GM06990 (cell line): ENCODE data around the gene PRKACB.
"Not testable (repeated sequence)": the region's sequence is repeated elsewhere in the genome, so short reads cannot be mapped to it uniquely, and the experiment has no call there.

Experiments
- DNase-seq: peaks from one replicate; pipeline ENCODE4 v3.0.0-alpha.2; 2011; ENCODE audit not compliant: insufficient read length; ENCODE audit errors: extremely low read depth
- H3K27me3 ChIP-seq: replicated peaks from 2 replicates; pipeline ENCODE4 v1.6.0; 2011; ENCODE audit warnings: low read length; ENCODE audit not compliant: control insufficient read depth, insufficient read depth
- H3K36me3 ChIP-seq: 2 replicates; pipeline ENCODE4 v1.5.1; 2011; ENCODE audit warnings: low read length; ENCODE audit not compliant: control insufficient read depth, insufficient read depth
- H3K4me3 ChIP-seq: replicated peaks from 2 replicates; pipeline ENCODE4 v1.5.1; 2011; ENCODE audit warnings: low read depth, mild to moderate bottlenecking, control low read depth, low read length
- CTCF ChIP-seq: IDR thresholded peaks from 2 replicates; pipeline ENCODE4 v1.5.1; 2011; ENCODE audit warnings: low read length, control low read depth, mild to moderate bottlenecking, inconsistent platforms; ENCODE audit not compliant: insufficient read depth, poor library complexity, severe bottlenecking

The PRKACB gene

DNA sequence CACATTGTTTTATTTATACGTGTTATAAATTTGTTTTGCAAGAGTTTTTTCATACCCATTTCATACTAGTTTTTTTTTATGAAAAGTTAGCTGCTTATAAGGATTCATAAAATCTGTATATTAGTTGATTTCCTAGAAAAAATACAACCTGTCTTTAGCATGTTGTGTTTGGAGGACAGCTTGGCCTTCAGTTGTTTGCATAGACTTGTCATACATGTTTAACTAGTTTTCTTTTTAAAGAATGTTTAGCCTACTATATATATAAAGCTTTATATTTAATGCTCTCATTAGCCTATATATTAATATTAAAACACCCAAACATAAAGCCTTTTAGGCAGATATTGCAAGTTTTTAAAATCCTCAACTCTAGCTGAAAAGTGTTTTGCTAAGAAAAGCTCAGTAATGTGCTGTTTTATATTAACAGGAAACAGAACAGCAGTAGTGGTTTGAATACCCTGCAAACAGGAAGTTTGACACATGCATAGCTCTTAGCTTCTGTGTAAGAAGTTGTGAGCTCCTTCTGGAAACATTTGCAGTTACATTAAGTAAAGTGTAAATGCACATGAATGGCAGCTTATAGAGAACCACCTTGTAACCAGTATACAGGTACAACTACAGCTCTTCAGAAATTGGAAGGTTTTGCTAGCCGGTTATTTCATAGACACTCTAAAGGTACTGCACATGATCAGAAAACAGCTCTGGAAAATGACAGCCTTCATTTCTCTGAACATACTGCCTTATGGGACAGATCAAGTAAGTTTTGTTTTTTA lies at the start of gene PRKACB:
Gene PRKACB, plus strand, starts transcription at position 476 of the 770 bp plus-strand sequence. Its CDS starts 91 bp downstream, at position 567.
- DNase-seq: no peak
- Histone ChIP-seq H3K4me3 (peak within 1 kb of the TSS; percentile 10; the same call in 1 of the 2 replicates), H3K36me3 (no peaks in the 10 kb centered on the region), H3K27me3 (no peaks in the 10 kb centered on the region)
- TF ChIP-seq CTCF: no peak

- H3K4me3 ChIP-seq: no peak overlapping the region
- no peaks in the 10 kb centered on the region for H3K27me3 ChIP-seq
- no peak for DNase-seq
- TF ChIP-seq CTCF: no peak
- H3K36me3 ChIP-seq: no peaks in the 10 kb centered on the region
Measured at GRCh38 chr1:84095308-84095707, 48.8 kb upstream of the PRKACB start.

GRCh38 chr1:84096176-84096575 lies 47.9 kb upstream of the PRKACB start:
- DNase-seq: no peak
- Histone ChIP-seq H3K36me3 (no peaks in the 10 kb centered on the region), H3K4me3 (no peak overlapping the region), H3K27me3 (no peaks in the 10 kb centered on the region)
- TF ChIP-seq CTCF: no peak

DNA sequence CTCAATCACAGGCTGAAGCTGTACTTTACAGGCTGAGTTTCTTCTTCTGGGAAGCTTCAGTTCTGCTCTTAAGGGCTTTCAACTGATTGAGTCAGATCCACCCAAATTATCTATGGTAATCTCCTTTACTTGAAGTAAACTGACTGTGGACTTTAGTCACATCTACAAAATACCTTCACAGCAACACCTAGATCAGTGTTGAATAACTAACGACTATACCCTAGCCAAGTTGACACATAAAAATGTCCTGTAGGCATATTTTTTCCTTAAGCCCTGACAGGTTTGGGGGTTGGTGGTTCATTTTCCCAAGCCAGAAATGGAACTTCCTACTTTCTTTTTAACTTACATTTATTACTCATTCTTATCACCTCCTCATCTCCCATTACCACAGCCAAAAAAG lies 42.9 kb upstream of the PRKACB start:
- TF ChIP-seq CTCF: no peak
- Histone ChIP-seq H3K4me3 (no peak overlapping the region), H3K36me3 (no peaks in the 10 kb centered on the region), H3K27me3 (no peaks in the 10 kb centered on the region)
- no peak for DNase-seq

DNA sequence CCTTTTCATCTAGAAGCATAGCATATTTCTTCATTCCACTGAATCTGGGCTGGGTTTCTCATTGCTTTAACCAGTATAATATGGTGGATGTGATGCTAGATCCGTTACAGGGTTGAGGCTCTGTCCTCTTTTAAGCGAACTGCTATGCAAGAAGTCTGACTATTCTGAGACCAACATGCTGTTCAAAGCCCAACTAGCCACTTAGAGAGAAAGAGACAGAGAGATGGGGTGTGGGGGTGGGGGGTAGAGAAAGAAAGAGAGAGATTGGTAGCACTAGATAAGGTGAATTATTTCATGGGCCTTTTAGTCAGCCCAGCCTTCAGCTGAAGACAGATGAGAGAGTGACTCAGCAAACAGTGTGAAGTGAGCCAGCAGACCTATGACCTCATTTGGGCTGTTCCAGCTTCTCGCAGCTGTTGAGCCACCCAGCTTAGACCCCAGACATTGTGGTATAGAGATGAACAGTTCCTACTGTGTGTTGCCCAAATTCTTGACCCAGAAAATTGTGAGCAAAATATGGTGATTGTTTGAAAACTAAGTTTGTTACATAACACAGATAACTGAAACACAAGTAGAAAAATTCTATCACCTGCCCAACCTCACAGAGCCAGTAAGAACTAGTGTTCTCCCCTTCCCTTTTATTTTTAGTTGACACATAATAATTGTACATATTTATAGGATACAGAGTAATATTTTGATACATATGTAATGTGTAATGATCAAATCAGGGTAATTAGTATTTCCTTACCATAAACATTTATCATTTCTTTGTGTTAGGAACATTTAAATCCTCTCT lies 40.7 kb upstream of the PRKACB start:
- no peaks in the 10 kb centered on the region for H3K36me3 ChIP-seq
- DNase-seq: peak; percentile 26

GRCh38 chr1:84107538-84107937 lies 36.5 kb upstream of the PRKACB start:
- H3K4me3 ChIP-seq, H3K36me3 ChIP-seq, H3K27me3 ChIP-seq, DNase-seq: not testable (repeated sequence)

More for the DNA sequence above, 40.7 kb upstream of the PRKACB start:
- no peaks in the 10 kb centered on the region for H3K27me3 ChIP-seq
- no peak overlapping the region for H3K4me3 ChIP-seq
- TF ChIP-seq CTCF: no peak
